Upper lobe of right lung (tissue), 1 donor: ENCODE measurements around the gene PNMA3. TPM values are rescaled to one million over a fixed set of nuclear protein-coding genes. Genes with fewer than 3 reads are reported as not detected.
"Not testable (repeated sequence)": the region's sequence is repeated elsewhere in the genome, so short reads cannot be mapped to it uniquely, and the experiment has no call there.

Source experiments
- ATAC-seq: fragments of 200-7000 bp; cut with Tn5 transposase; one replicate; pipeline ENCODE4 v1.9.1; 2020; ENCODE audit warnings: mild to moderate bottlenecking, moderate library complexity
- DNase-seq: peaks from one replicate; pipeline ENCODE4 v3.0.0-alpha.2; 2020
- H3K27ac ChIP-seq: fragments of 200-600 bp; one replicate; pipeline ENCODE4 v1.8.0; 2022
- H3K27me3 ChIP-seq: fragments of 200-600 bp; one replicate; pipeline ENCODE4 v1.8.0; 2022; ENCODE audit warnings: mild to moderate bottlenecking
- H3K36me3 ChIP-seq: fragments of 200-600 bp; one replicate; pipeline ENCODE4 v1.8.0; 2022
- H3K4me1 ChIP-seq: fragments of 200-600 bp; one replicate; pipeline ENCODE4 v1.8.0; 2022
- H3K4me3 ChIP-seq: fragments of 200-600 bp; one replicate; pipeline ENCODE4 v1.8.0; 2022; ENCODE audit warnings: mild to moderate bottlenecking
- H3K9me3 ChIP-seq: fragments of 200-600 bp; one replicate; pipeline ENCODE4 v1.8.0; 2022
- CTCF ChIP-seq: fragments of 200-600 bp; IDR thresholded peaks from one replicate; pipeline ENCODE4 v1.8.0; 2022; ENCODE audit warnings: antibody characterized with exemption
- intact Hi-C: fragments of 100-400 bp; cut with DNase I; formaldehyde crosslinking; loops from one replicate; pipeline ENCODE4 v1.11.0; 2022
- total RNA-seq: library from RNA; stranded (reverse); fragmentation: NEBNext Ultra II Directional; extraction: Animal tissue kit (Norgen Biotek cat#: 25700); gene quantifications from one replicate; pipeline ENCODE4 v1.2.1, GENCODE V29; 2021
- donor health status: DM: no; HTN: yes; CAD: no; lungs with severe emphysema.

Gene PNMA3
- total RNA-seq, 1 donor from 2014 or later, result 0.32 TPM

GRCh38 chrX:153065389-153065788, 9.1 kb downstream of the PNMA3 start:
- intact Hi-C loops, result no loop called here
- no peaks in the 10 kb centered on the region for H3K36me3 ChIP-seq
- TF ChIP-seq CTCF, result no peak

DNA sequence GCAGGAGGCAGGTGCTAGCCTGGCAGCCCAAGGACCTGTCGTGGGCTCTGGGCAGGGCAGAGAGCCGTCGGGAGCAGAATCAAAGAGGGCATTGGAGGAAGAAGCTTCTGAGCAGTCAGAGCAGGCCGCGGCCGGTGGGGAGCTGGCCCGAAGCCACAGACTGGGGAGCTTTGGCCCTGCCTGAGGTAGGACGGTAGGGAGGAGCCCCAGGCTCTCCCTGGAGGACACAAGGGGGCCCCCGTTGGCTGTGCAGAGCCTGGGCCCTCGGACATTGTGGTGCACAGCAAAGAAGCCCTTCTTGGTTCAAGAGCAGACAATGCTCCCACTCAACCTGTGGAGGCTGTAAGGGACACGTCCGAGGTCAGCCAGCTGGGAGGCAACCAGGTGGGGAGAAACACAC, 10.1 kb downstream of the PNMA3 start:
- H3K9me3 ChIP-seq, intact Hi-C loops, H3K27ac ChIP-seq, ATAC-seq, DNase-seq, H3K36me3 ChIP-seq, H3K4me3 ChIP-seq, H3K27me3 ChIP-seq, H3K4me1 ChIP-seq: not testable (repeated sequence)

More at GRCh38 chrX:153065389-153065788, 9.1 kb downstream of the PNMA3 start:
- no peak overlapping the region for H3K4me3 ChIP-seq
- DNase-seq (no peak), ATAC-seq (no peak)
- no peaks in the 10 kb centered on the region for H3K4me1 ChIP-seq
- no peaks in the 10 kb centered on the region for H3K9me3 ChIP-seq
- H3K27me3 ChIP-seq, result no peaks in the 10 kb centered on the region
- no peak overlapping the region for H3K27ac ChIP-seq

DNA sequence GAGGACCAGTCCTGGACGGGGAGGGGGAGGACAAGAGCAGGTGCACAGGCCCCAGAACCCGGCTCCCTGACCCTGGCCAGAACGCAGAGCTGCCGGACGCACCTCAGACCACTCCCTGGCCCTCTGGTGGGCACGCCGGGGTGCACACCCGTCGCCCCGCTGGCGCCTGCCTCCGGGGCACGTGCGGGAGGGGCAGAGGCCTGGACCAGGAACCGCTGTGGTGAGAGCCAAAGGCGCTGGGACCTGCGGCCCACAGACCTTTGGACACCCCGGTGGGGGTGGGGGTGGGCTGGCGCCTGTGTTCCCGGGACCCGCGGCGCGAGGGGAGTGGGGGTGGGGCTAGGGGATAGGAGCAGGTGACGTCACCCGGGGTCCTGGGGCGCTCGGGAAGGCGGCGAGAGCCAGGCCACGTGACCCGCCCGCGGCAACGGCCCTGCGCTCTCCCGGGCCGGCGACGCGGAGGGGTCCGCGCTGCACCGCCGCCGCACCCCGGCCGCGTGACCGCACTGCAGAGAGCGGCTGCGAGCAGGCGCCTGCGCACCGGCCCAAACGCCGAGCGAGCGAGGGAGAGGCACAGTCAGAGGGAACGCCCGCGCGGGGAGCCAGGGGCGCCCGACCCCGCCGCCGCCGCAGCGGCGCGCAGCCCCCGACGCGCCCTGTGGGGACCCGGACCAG, 15.8 kb downstream of the PNMA3 start, which contains the start of gene PNMA6A:
TSS of gene PNMA6A (plus strand) at position 546 of the 675 bp plus-strand sequence. CDS start 609 bp downstream, outside the sequence.
- H3K4me1 ChIP-seq, H3K27ac ChIP-seq, DNase-seq, H3K36me3 ChIP-seq, H3K9me3 ChIP-seq, H3K27me3 ChIP-seq, intact Hi-C loops, H3K4me3 ChIP-seq: not testable (repeated sequence)
- ATAC-seq, result peak; percentile 85

DNA sequence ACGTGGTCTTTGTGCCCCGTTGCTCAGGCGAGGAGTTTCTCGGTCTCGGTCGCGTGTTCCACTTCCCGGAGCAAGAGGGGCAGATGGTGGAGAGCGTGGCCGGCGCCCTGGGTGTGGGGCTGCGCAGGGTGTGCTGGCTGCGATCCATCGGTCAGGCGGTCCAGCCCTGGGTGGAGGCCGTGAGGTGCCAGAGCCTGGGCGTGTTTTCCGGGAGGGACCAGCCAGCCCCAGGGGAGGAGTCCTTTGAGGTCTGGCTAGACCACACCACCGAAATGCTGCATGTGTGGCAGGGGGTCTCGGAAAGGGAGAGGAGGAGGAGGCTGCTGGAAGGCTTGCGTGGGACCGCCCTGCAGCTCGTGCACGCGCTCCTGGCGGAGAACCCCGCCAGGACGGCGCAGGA, 17.1 kb downstream of the PNMA3 start:
- DNase-seq, ATAC-seq, intact Hi-C loops: not testable (repeated sequence)

DNA sequence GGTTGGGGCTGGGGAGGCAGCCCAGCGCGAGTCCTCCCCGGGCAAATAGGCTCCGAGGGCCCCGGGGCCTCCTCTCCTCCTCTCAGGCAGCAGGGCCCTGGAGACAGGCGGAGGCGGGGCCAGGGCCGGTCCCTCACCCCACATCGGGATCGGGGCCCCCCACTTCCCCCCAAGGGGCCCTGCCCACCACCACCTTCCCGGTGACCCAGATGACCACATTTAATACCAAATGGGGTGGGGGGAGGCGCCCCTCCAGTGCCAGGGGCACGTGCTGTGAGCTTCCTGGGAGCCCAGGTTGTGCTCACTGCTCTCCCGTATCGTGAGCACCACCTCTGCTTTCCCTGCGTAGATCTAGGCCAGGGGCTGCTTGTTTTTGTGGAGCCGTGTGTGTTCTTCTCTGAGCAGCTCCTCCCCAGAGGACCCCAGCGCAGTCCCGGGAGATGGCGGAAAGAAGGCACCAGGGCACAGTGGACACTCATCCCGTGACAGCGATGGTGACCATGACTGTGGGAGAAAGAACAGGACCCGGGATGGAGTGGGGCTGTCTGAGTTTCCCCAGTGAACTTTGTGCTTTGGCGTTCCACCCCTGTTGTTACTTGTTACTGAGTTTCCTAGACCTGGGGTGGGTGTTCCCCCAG, 18.1 kb downstream of the PNMA3 start:
- intact Hi-C loops, result no loop called here
- Histone ChIP-seq H3K4me1 (no peaks in the 10 kb centered on the region), H3K4me3 (no peak overlapping the region), H3K27me3 (no peaks in the 10 kb centered on the region), H3K36me3 (no peaks in the 10 kb centered on the region), H3K27ac (no peak overlapping the region), H3K9me3 (no peaks in the 10 kb centered on the region)
- no peak for ATAC-seq
- no peak for DNase-seq
- no peak for TF ChIP-seq CTCF

More for the DNA sequence above, 17.1 kb downstream of the PNMA3 start:
- H3K27me3 ChIP-seq, H3K27ac ChIP-seq, H3K9me3 ChIP-seq, H3K36me3 ChIP-seq, H3K4me1 ChIP-seq, H3K4me3 ChIP-seq: not testable (repeated sequence)

- Histone ChIP-seq H3K4me3 (no peak overlapping the region), H3K36me3 (no peaks in the 10 kb centered on the region), H3K4me1 (no peaks in the 10 kb centered on the region), H3K9me3 (no peaks in the 10 kb centered on the region), H3K27me3 (no peaks in the 10 kb centered on the region), H3K27ac (no peak overlapping the region)
- no peak for ATAC-seq
- DNase-seq, result no peak
- no peak for TF ChIP-seq CTCF
- intact Hi-C loops, result no loop called here
Observed at GRCh38 chrX:153074935-153075334, 18.7 kb downstream of the PNMA3 start.

GRCh38 chrX:153075366-153075765, 19.1 kb downstream of the PNMA3 start:
- ATAC-seq (no peak), DNase-seq (no peak)
- Histone ChIP-seq H3K9me3 (no peaks in the 10 kb centered on the region), H3K4me3 (no peak overlapping the region), H3K27me3 (no peaks in the 10 kb centered on the region), H3K4me1 (no peaks in the 10 kb centered on the region), H3K27ac (no peak overlapping the region), H3K36me3 (no peaks in the 10 kb centered on the region)
- intact Hi-C loops, result no loop called here
- no peak for TF ChIP-seq CTCF

DNA sequence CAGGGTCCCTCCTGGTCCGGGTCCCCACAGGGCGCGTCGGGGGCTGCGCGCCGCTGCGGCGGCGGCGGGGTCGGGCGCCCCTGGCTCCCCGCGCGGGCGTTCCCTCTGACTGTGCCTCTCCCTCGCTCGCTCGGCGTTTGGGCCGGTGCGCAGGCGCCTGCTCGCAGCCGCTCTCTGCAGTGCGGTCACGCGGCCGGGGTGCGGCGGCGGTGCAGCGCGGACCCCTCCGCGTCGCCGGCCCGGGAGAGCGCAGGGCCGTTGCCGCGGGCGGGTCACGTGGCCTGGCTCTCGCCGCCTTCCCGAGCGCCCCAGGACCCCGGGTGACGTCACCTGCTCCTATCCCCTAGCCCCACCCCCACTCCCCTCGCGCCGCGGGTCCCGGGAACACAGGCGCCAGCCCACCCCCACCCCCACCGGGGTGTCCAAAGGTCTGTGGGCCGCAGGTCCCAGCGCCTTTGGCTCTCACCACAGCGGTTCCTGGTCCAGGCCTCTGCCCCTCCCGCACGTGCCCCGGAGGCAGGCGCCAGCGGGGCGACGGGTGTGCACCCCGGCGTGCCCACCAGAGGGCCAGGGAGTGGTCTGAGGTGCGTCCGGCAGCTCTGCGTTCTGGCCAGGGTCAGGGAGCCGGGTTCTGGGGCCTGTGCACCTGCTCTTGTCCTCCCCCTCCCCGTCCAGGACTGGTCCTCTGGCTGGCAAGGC, 21.3 kb downstream of the PNMA3 start:
- H3K4me1 ChIP-seq, H3K27me3 ChIP-seq, H3K9me3 ChIP-seq, H3K36me3 ChIP-seq, H3K27ac ChIP-seq, intact Hi-C loops, H3K4me3 ChIP-seq, DNase-seq: not testable (repeated sequence)
- peak; percentile 86 for ATAC-seq

- H3K4me1 ChIP-seq, DNase-seq, intact Hi-C loops, H3K9me3 ChIP-seq, H3K36me3 ChIP-seq, ATAC-seq, H3K27ac ChIP-seq, H3K4me3 ChIP-seq, H3K27me3 ChIP-seq: not testable (repeated sequence)
Observed at GRCh38 chrX:153083238-153083923, 27.1 kb downstream of the PNMA3 start.
